NCI-H748 (cell line): ENCODE data around the gene KIAA0319L.
"Not testable (repeated sequence)": the region's sequence is repeated elsewhere in the genome, so short reads cannot be mapped to it uniquely, and the experiment has no call there.

ENCODE experiments used
- DNase-seq: peaks from one replicate; lab custom pipeline; 2025; ENCODE audit not compliant: unreplicated experiment; lab: John Stamatoyannopoulos, UW

Gene KIAA0319L

GRCh38 chr1:35499231-35499630 is 58.0 kb downstream of the KIAA0319L start:
- DNase-seq: no peak

- no peak for DNase-seq
Observed at GRCh38 chr1:35497571-35497970, 59.6 kb downstream of the KIAA0319L start.

GRCh38 chr1:35490250-35490649 is 67.0 kb downstream of the KIAA0319L start:
- no peak for DNase-seq

- no peak for DNase-seq
Observed at GRCh38 chr1:35488336-35488735, 68.9 kb downstream of the KIAA0319L start.

- no peak for DNase-seq
Observed at GRCh38 chr1:35486858-35487408, 70.3 kb downstream of the KIAA0319L start.

GRCh38 chr1:35481229-35481628 is 76.0 kb downstream of the KIAA0319L start:
- no peak for DNase-seq

GRCh38 chr1:35477870-35478269 is 79.3 kb downstream of the KIAA0319L start:
- DNase-seq: no peak

- DNase-seq: peak; percentile 8
Observed at GRCh38 chr1:35475856-35476674, 81.1 kb downstream of the KIAA0319L start.

GRCh38 chr1:35475356-35475755 is 81.8 kb downstream of the KIAA0319L start:
- DNase-seq: no peak

GRCh38 chr1:35473216-35473615 is 84.0 kb downstream of the KIAA0319L start:
- DNase-seq: not testable (repeated sequence)

GRCh38 chr1:35470977-35471613 is 86.1 kb downstream of the KIAA0319L start:
- DNase-seq: no peak

- no peak for DNase-seq
Observed at GRCh38 chr1:35466120-35466519, 91.1 kb downstream of the KIAA0319L start.

- DNase-seq: not testable (repeated sequence)
Observed at GRCh38 chr1:35463749-35464148, 93.5 kb downstream of the KIAA0319L start.

- DNase-seq: no peak
Observed at GRCh38 chr1:35463232-35463631, 94.0 kb downstream of the KIAA0319L start.

GRCh38 chr1:35461966-35462651 is 95.1 kb downstream of the KIAA0319L start:
- no peak for DNase-seq

GRCh38 chr1:35460796-35461195 is 96.4 kb downstream of the KIAA0319L start:
- DNase-seq: no peak

- no peak for DNase-seq
Observed at GRCh38 chr1:35454616-35455015, 102.6 kb downstream of the KIAA0319L start.

GRCh38 chr1:35454176-35454575 is 103.0 kb downstream of the KIAA0319L start:
- no peak for DNase-seq

GRCh38 chr1:35453031-35453430 is 104.2 kb downstream of the KIAA0319L start:
- DNase-seq: no peak

GRCh38 chr1:35452106-35452774 is 105.0 kb downstream of the KIAA0319L start:
- no peak for DNase-seq

- DNase-seq: peak; percentile 54
Observed at GRCh38 chr1:35451125-35451528, 106.1 kb downstream of the KIAA0319L start.
